ENCODE results near the gene TNS1.
"Not testable (repeated sequence)": the region's sequence is repeated elsewhere in the genome, so short reads cannot be mapped to it uniquely, and the experiment has no call there.

The TNS1 gene

GRCh38 chr2:218036371-218036770 is 33.6 kb upstream of the TNS1 start:
- no peak for TF ChIP-seq POLR2AphosphoS5 (IDR thresholded peaks at IDR 0.05; ENCODE audit: low read depth)
- TF ChIP-seq GABPA (IDR thresholded peaks at IDR 0.05; ENCODE audit: low read depth): no peak
- TF ChIP-seq REST (IDR thresholded peaks at IDR 0.05; ENCODE audit: insufficient replicate concordance, low read depth): no peak
- TF ChIP-seq, protein P1, sequence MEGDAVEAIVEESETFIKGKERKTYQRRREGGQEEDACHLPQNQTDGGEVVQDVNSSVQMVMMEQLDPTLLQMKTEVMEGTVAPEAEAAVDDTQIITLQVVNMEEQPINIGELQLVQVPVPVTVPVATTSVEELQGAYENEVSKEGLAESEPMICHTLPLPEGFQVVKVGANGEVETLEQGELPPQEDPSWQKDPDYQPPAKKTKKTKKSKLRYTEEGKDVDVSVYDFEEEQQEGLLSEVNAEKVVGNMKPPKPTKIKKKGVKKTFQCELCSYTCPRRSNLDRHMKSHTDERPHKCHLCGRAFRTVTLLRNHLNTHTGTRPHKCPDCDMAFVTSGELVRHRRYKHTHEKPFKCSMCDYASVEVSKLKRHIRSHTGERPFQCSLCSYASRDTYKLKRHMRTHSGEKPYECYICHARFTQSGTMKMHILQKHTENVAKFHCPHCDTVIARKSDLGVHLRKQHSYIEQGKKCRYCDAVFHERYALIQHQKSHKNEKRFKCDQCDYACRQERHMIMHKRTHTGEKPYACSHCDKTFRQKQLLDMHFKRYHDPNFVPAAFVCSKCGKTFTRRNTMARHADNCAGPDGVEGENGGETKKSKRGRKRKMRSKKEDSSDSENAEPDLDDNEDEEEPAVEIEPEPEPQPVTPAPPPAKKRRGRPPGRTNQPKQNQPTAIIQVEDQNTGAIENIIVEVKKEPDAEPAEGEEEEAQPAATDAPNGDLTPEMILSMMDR (IDR thresholded peaks at IDR 0.05; ENCODE audit: insufficient read depth, low read length): no peak
- TF ChIP-seq SPI1 (IDR thresholded peaks at IDR 0.05; ENCODE audit: borderline replicate concordance, low read depth): no peak
- no peak for DNase-seq (ENCODE audit: low read depth in 1 of 2, low spot score in 1 of 2)
- Histone ChIP-seq H3K27me3 (ENCODE audit: insufficient read depth, poor library complexity, severe bottlenecking) (peaks cover 10% of the 10 kb centered on the region), H3K27ac (replicated peaks) (no peak overlapping the region), H3K4me3 (replicated peaks; ENCODE audit: insufficient read depth, low read length) (peak overlapping the region; percentile 52; the same call in 1 of the 2 replicates)

- TF ChIP-seq SPI1 (IDR thresholded peaks at IDR 0.05; ENCODE audit: borderline replicate concordance, low read depth): no peak
- TF ChIP-seq, protein P1 (IDR thresholded peaks at IDR 0.05; ENCODE audit: insufficient read depth, low read length): no peak
- TF ChIP-seq POLR2AphosphoS5 (IDR thresholded peaks at IDR 0.05; ENCODE audit: low read depth): no peak
- no peak for TF ChIP-seq GABPA (IDR thresholded peaks at IDR 0.05; ENCODE audit: low read depth)
- no peak for DNase-seq (ENCODE audit: low read depth in 1 of 2, low spot score in 1 of 2)
- Histone ChIP-seq H3K27me3 (ENCODE audit: insufficient read depth, poor library complexity, severe bottlenecking) (peaks cover 10% of the 10 kb centered on the region), H3K4me3 (replicated peaks; ENCODE audit: insufficient read depth, low read length) (peak overlapping the region; percentile 52), H3K27ac (replicated peaks) (no peak overlapping the region)
These were observed 32.8 kb upstream of the TNS1 start for GRCh38 chr2:218035463-218036100.

- peak; percentile 62; the same call in 1 of the 2 replicates for TF ChIP-seq SPI1 (IDR thresholded peaks at IDR 0.05; ENCODE audit: borderline replicate concordance, low read depth)
- TF ChIP-seq, protein P1 (IDR thresholded peaks at IDR 0.05; ENCODE audit: insufficient read depth, low read length): peak; percentile 42
- peak; percentile 63 to 70 for DNase-seq (ENCODE audit: low read depth in 1 of 2, low spot score in 1 of 2)
These were observed 31.9 kb upstream of the TNS1 start for GRCh38 chr2:218034497-218035213.

GRCh38 chr2:218033590-218034496 is 31.0 kb upstream of the TNS1 start:
- Histone ChIP-seq H3K27me3 (ENCODE audit: insufficient read depth, poor library complexity, severe bottlenecking) (peaks cover 10% of the 10 kb centered on the region), H3K4me3 (replicated peaks; ENCODE audit: insufficient read depth, low read length) (peak overlapping the region; percentile 52), H3K27ac (replicated peaks) (no peak overlapping the region)
- TF ChIP-seq GABPA (IDR thresholded peaks at IDR 0.05; ENCODE audit: low read depth): no peak
- TF ChIP-seq, protein P1 (IDR thresholded peaks at IDR 0.05; ENCODE audit: insufficient read depth, low read length): no peak
- TF ChIP-seq SPI1 (IDR thresholded peaks at IDR 0.05; ENCODE audit: borderline replicate concordance, low read depth): no peak
- no peak for TF ChIP-seq REST (IDR thresholded peaks at IDR 0.05; ENCODE audit: insufficient replicate concordance, low read depth)
- no peak for TF ChIP-seq POLR2AphosphoS5 (IDR thresholded peaks at IDR 0.05; ENCODE audit: low read depth)
- peak in 1 of 2 experiments; percentile 44 for DNase-seq (ENCODE audit: low read depth in 1 of 2, low spot score in 1 of 2)

More at GRCh38 chr2:218034497-218035213, 31.9 kb upstream of the TNS1 start:
- peaks cover 10% of the 10 kb centered on the region for H3K27me3 ChIP-seq (ENCODE audit: insufficient read depth, poor library complexity, severe bottlenecking)
- peak overlapping the region; percentile 52 for H3K4me3 ChIP-seq (replicated peaks; ENCODE audit: insufficient read depth, low read length)
- H3K27ac ChIP-seq (replicated peaks): not testable (repeated sequence)
